CD4-positive, alpha-beta memory T cell (primary cell): ENCODE data around the gene PRSS8. TPM values are rescaled to one million over a fixed set of nuclear protein-coding genes. Genes with fewer than 3 reads are reported as not detected.

Experiments used
- CTCF ChIA-PET: fragments of 350-600 bp; sonication (Branson Sonifier 250); formaldehyde crosslinking; loops from one replicate; lab custom pipeline; 2021; ENCODE audit warnings: inconsistent platforms; ENCODE audit not compliant: partially characterized antibody; lab: Charles Lee
- POLR2A ChIA-PET: fragments of 350-600 bp; sonication (Branson Sonifier 250); formaldehyde crosslinking; loops from one replicate; lab custom pipeline; 2021; ENCODE audit not compliant: partially characterized antibody; lab: Charles Lee
- DNase-seq, 5 donors: peaks; one replicate each; pipeline versions ENCODE4 v3.0.0 to v3.0.0-alpha.2; 2020 to 2022; ENCODE audit warnings: mixed read lengths in 1 of 5
- H3K27ac ChIP-seq: one replicate; pipeline ENCODE4 v1.7.0; 2013; ENCODE audit warnings: low read depth, low read length
- H3K27me3 ChIP-seq: 2 replicates; pipeline ENCODE4 v1.7.0; 2013; ENCODE audit warnings: mild to moderate bottlenecking, low read length, moderate library complexity; ENCODE audit not compliant: insufficient read depth
- H3K36me3 ChIP-seq: 2 replicates; pipeline ENCODE4 v1.7.0; 2013; ENCODE audit warnings: mild to moderate bottlenecking, low read length, moderate library complexity; ENCODE audit not compliant: insufficient read depth
- H3K4me1 ChIP-seq: 2 replicates; pipeline ENCODE4 v1.7.0; 2013; ENCODE audit warnings: mild to moderate bottlenecking, low read length, moderate library complexity; ENCODE audit not compliant: insufficient read depth
- H3K4me3 ChIP-seq, 2 donors: one replicate each; pipeline ENCODE4 v1.7.0; 2013; ENCODE audit warnings: low read length in 2 of 2, mild to moderate bottlenecking in 1 of 2
- H3K9me3 ChIP-seq, 2 donors: one replicate each; pipeline ENCODE4 v1.7.0; 2013; ENCODE audit warnings: low read length in 2 of 2, control low read depth in 1 of 2; ENCODE audit not compliant: control insufficient read depth in 1 of 2
- H3K27ac Mint-ChIP-seq, 7 donors: one replicate each; pipeline ENCODE4 v1.8.0; 2020 to 2021; ENCODE audit warnings: mixed read lengths in 7 of 7, mild to moderate bottlenecking in 6 of 7, inconsistent platforms in 3 of 7, moderate library complexity in 3 of 7
- H3K27me3 Mint-ChIP-seq, 2 donors: one replicate each; pipeline ENCODE4 v1.8.0; 2020 to 2021; ENCODE audit warnings: mixed read lengths in 2 of 2
- H3K36me3 Mint-ChIP-seq, 2 donors: one replicate each; pipeline ENCODE4 v1.8.0; 2020 to 2021; ENCODE audit warnings: mixed read lengths in 2 of 2, inconsistent platforms in 1 of 2, mild to moderate bottlenecking in 1 of 2
- H3K4me1 Mint-ChIP-seq, 4 donors: one replicate each; pipeline ENCODE4 v1.8.0; 2020 to 2021; ENCODE audit warnings: mixed read lengths in 4 of 4, mild to moderate bottlenecking in 1 of 4
- H3K4me3 Mint-ChIP-seq, 8 donors: one replicate each; pipeline ENCODE4 v1.8.0; 2020 to 2021; ENCODE audit warnings: mixed read lengths in 8 of 8, mild to moderate bottlenecking in 7 of 8, moderate library complexity in 6 of 8, inconsistent platforms in 3 of 8
- H3K9me3 Mint-ChIP-seq, 8 donors: one replicate each; pipeline ENCODE4 v1.8.0; 2020 to 2021; ENCODE audit warnings: mixed read lengths in 8 of 8, mild to moderate bottlenecking in 5 of 8, inconsistent platforms in 3 of 8, moderate library complexity in 1 of 8
- intact Hi-C: fragments of 100-400 bp; cut with micrococcal nuclease; formaldehyde crosslinking; loops from one replicate; pipeline ENCODE4 v1.15.1; 2023
- polyA plus RNA-seq, 2 donors: library from polyadenylated mRNA; unstranded; fragments of 300-500 nt; fragmentation: Illumina TruSeq; gene quantifications; one replicate each; pipeline ENCODE4 v1.2.3, GENCODE V29; 2021
- total RNA-seq, 2 experiments: library from RNA; stranded (reverse); gene quantifications; one replicate each; pipeline ENCODE4 v1.2.3, GENCODE V29; 2021

Gene PRSS8
- total and polyA plus RNA-seq, 4 experiments from 2014 or later: 0.33 TPM; not detected in 3

- POLR2A ChIA-PET: interaction anchor here (0.6 to 1.8 kb wide), 3 partner anchors 9 to 13 kb away, joined by 3 to 8 read pairs (median 3); partner anchors contain the start of gene KAT8
- intact Hi-C loops: no loop called here
- H3K36me3 ChIP-seq: peaks cover 31% of the 10 kb centered on the region
- Mint-ChIP-seq H3K9me3 (no peaks in the 10 kb centered on the region), H3K27me3 (no peaks in the 10 kb centered on the region), H3K4me1 (peaks cover 0 to 5% (median 0%) of the 10 kb centered on the region in 4 donors), H3K4me3 (no peak overlapping the region), H3K27ac (no peak overlapping the region), H3K36me3 (peaks cover 25 to 49% of the 10 kb centered on the region in 2 donors)
- no peak for DNase-seq
- no peak overlapping the region for H3K4me3 ChIP-seq
- H3K27ac ChIP-seq: no peak overlapping the region
- H3K9me3 ChIP-seq: no peaks in the 10 kb centered on the region
- CTCF ChIA-PET: interaction anchor here (0.9 to 1.5 kb wide), 2 partner anchors 12 to 22 kb away, joined by 3 read pairs; partner anchors contain the start of gene BCKDK
- H3K4me1 ChIP-seq: no peaks in the 10 kb centered on the region
- no peaks in the 10 kb centered on the region for H3K27me3 ChIP-seq
Observed at GRCh38 chr16:31130336-31130891, 5.1 kb downstream of the PRSS8 start.

GRCh38 chr16:31129568-31130335, 5.8 kb downstream of the PRSS8 start:
- H3K9me3 Mint-ChIP-seq: no peaks in the 10 kb centered on the region
- no peak overlapping the region for H3K27ac Mint-ChIP-seq
- H3K36me3 Mint-ChIP-seq: peaks cover 25 to 49% of the 10 kb centered on the region in 2 donors
- Histone ChIP-seq H3K4me1 (no peaks in the 10 kb centered on the region), H3K27ac (no peak overlapping the region), H3K4me3 (no peak overlapping the region), H3K9me3 (no peaks in the 10 kb centered on the region), H3K27me3 (no peaks in the 10 kb centered on the region), H3K36me3 (peaks cover 31% of the 10 kb centered on the region)
- H3K4me1 Mint-ChIP-seq: peaks cover 0 to 5% (median 0%) of the 10 kb centered on the region in 4 donors
- ChIA-PET POLR2A (interaction anchor here (0.6 to 1.8 kb wide), 4 partner anchors 11 to 202 kb away, joined by 3 to 8 read pairs (median 3); partner anchors contain the start of gene KAT8), CTCF (interaction anchor here (0.9 to 1.5 kb wide), 2 partner anchors 13 to 22 kb away, joined by 3 to 4 read pairs; partner anchors contain the start of gene BCKDK)
- no peaks in the 10 kb centered on the region for H3K27me3 Mint-ChIP-seq
- intact Hi-C loops: no loop called here
- no peak overlapping the region for H3K4me3 Mint-ChIP-seq
- DNase-seq: no peak

GRCh38 chr16:31128711-31129567, 6.6 kb downstream of the PRSS8 start:
- Histone ChIP-seq H3K4me3 (no peak overlapping the region), H3K27me3 (no peaks in the 10 kb centered on the region), H3K4me1 (no peaks in the 10 kb centered on the region), H3K27ac (no peak overlapping the region), H3K9me3 (no peaks in the 10 kb centered on the region), H3K36me3 (peaks cover 31% of the 10 kb centered on the region)
- intact Hi-C loops: no loop called here
- CTCF ChIA-PET: interaction anchor here (0.5 to 1.5 kb wide), 3 partner anchors 14 to 100 kb away, joined by 3 to 5 read pairs (median 4); partner anchors contain the start of gene BCKDK
- Mint-ChIP-seq H3K27me3 (no peaks in the 10 kb centered on the region), H3K27ac (peak overlapping the region in 3 of 7 donors; percentile 17 to 57 (median 46)), H3K36me3 (peaks cover 25 to 50% of the 10 kb centered on the region in 2 donors), H3K4me3 (no peak overlapping the region), H3K4me1 (peaks cover 0 to 5% (median 0%) of the 10 kb centered on the region in 4 donors), H3K9me3 (no peaks in the 10 kb centered on the region)
- no peak for DNase-seq
- POLR2A ChIA-PET: interaction anchor here (1.1 to 1.8 kb wide), 4 partner anchors 10 to 14 kb away, joined by 3 to 8 read pairs (median 3); partner anchors contain the start of gene KAT8

GRCh38 chr16:31127182-31127581, 8.3 kb downstream of the PRSS8 start:
- Histone ChIP-seq H3K9me3 (no peaks in the 10 kb centered on the region), H3K4me1 (no peaks in the 10 kb centered on the region), H3K4me3 (no peak overlapping the region), H3K27ac (no peak overlapping the region), H3K36me3 (peaks cover 32% of the 10 kb centered on the region), H3K27me3 (no peaks in the 10 kb centered on the region)
- ChIA-PET CTCF (interaction anchor here (0.5 to 1.8 kb wide), 2 partner anchors 15 to 292 kb away, joined by 3 to 4 read pairs; no protein-coding TSS in a partner anchor), POLR2A (interaction anchor here (0.8 to 1.3 kb wide), 2 partner anchors 10 to 41 kb away, joined by 3 read pairs; partner anchors contain the start of gene KAT8)
- Mint-ChIP-seq H3K9me3 (no peaks in the 10 kb centered on the region), H3K4me3 (no peak overlapping the region), H3K27ac (no peak overlapping the region), H3K27me3 (no peaks in the 10 kb centered on the region), H3K36me3 (peaks cover 27 to 44% of the 10 kb centered on the region in 2 donors), H3K4me1 (peaks cover 0 to 5% (median 0%) of the 10 kb centered on the region in 4 donors)
- no peak for DNase-seq
- intact Hi-C loops: no loop called here

GRCh38 chr16:31125844-31126243, 9.7 kb downstream of the PRSS8 start:
- no peaks in the 10 kb centered on the region for H3K27me3 Mint-ChIP-seq

GRCh38 chr16:31120129-31120528, 15.4 kb downstream of the PRSS8 start:
- H3K27me3 Mint-ChIP-seq: no peaks in the 10 kb centered on the region

More at GRCh38 chr16:31125844-31126243, 9.7 kb downstream of the PRSS8 start:
- Histone ChIP-seq H3K4me3 (no peak overlapping the region), H3K36me3 (peaks cover 41% of the 10 kb centered on the region), H3K27ac (no peak overlapping the region), H3K27me3 (no peaks in the 10 kb centered on the region), H3K9me3 (no peaks in the 10 kb centered on the region), H3K4me1 (no peaks in the 10 kb centered on the region)
- DNase-seq: no peak
- no peaks in the 10 kb centered on the region for H3K9me3 Mint-ChIP-seq
- ChIA-PET POLR2A (interaction anchor here (1.3 to 2.4 kb wide), 2 partner anchors 9 to 16 kb away, joined by 3 to 11 read pairs; partner anchors contain the start of gene KAT8), CTCF (interaction anchor here (1.8 kb wide), 1 partner anchor 16 kb away, joined by 4 read pairs; no protein-coding TSS in a partner anchor)
- H3K4me1 Mint-ChIP-seq: peaks cover 0 to 5% (median 0%) of the 10 kb centered on the region in 4 donors
- intact Hi-C loops: no loop called here
- peak overlapping the region in 2 of 7 donors; percentile 48 to 75 for H3K27ac Mint-ChIP-seq
- peaks cover 36 to 48% of the 10 kb centered on the region in 2 donors for H3K36me3 Mint-ChIP-seq
- no peak overlapping the region for H3K4me3 Mint-ChIP-seq

More at GRCh38 chr16:31120129-31120528, 15.4 kb downstream of the PRSS8 start:
- Mint-ChIP-seq H3K4me3 (no peak overlapping the region), H3K4me1 (peaks cover 9 to 19% (median 13%) of the 10 kb centered on the region in 4 donors), H3K27ac (peak overlapping the region in 3 of 7 donors; percentile 17 to 88 (median 30)), H3K36me3 (peaks cover 20 to 39% of the 10 kb centered on the region in 2 donors), H3K9me3 (no peaks in the 10 kb centered on the region)
- no peaks in the 10 kb centered on the region for H3K9me3 ChIP-seq
- H3K4me1 ChIP-seq: peaks cover 11% of the 10 kb centered on the region
- ChIA-PET CTCF (interaction anchor here (0.9 to 8.2 kb wide), 3 partner anchors 23 to 136 kb away, joined by 3 to 56 read pairs (median 4); partner anchors contain the start of gene HSD3B7), POLR2A (interaction anchor here (0.7 to 7.9 kb wide), 3 partner anchors 21 to 60 kb away, joined by 3 to 121 read pairs (median 9); partner anchors contain the start of genes FUS, ZNF646 and ZNF668)
- intact Hi-C loops: no loop called here
- H3K4me3 ChIP-seq: no peak overlapping the region
- peaks cover 35% of the 10 kb centered on the region for H3K36me3 ChIP-seq
- DNase-seq: no peak
- H3K27me3 ChIP-seq: no peaks in the 10 kb centered on the region
- no peak overlapping the region for H3K27ac ChIP-seq
